SK-N-SH treated with all-trans-retinoic acid at 6 μM for 48 hours (cell line): Measurements from ENCODE around the gene EGFL8.

Experiments
- BACH2 ChIP-seq: fragments of 250-450 bp; sonication (Bioruptor Pico); IDR thresholded peaks from 2 replicates; pipeline ENCODE4 v1.9.0; 2021; ENCODE audit warnings: mild to moderate bottlenecking, borderline replicate concordance
- CSDC2 ChIP-seq: fragments of 250-450 bp; sonication (Bioruptor Pico); IDR thresholded peaks from 2 replicates; pipeline ENCODE4 v1.5.0; 2020; ENCODE audit warnings: mild to moderate bottlenecking, moderate library complexity
- ZNF8 ChIP-seq: fragments of 450-650 bp; formaldehyde crosslinking; IDR thresholded peaks from 2 replicates; pipeline ENCODE4 v1.5.0; 2020; ENCODE audit warnings: mild to moderate bottlenecking, moderate library complexity
- TF ChIP-seq, protein P1 (sequence below): fragments of 250-450 bp; sonication (Bioruptor Pico); IDR thresholded peaks from 2 replicates; pipeline ENCODE4 v1.5.0; 2020; ENCODE audit warnings: mild to moderate bottlenecking, moderate library complexity
- TF ChIP-seq, protein P2 (sequence below): fragments of 250-450 bp; sonication (Bioruptor Pico); IDR thresholded peaks from 2 replicates; pipeline ENCODE4 v1.8.0; 2020; ENCODE audit warnings: mild to moderate bottlenecking, moderate library complexity, borderline replicate concordance

DNA sequence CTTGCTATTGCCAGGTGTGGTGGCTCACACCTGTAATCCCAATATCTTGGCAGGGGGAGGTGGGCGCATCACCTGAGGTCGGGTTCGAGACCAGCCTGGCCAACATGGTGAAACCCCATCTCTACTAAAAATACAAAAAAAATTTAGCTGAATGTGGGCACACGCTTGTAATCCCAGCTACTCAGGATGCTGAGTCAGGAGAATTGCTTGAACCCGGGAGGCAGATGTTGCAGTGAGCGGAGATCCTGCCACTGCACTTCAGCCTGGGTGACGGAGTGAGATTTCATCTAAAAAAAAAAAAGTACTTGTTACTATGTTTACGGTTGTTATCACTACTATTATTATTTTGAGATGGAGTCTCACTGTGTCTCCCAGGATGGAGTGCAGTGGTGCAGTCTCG is 7.5 kb upstream of the EGFL8 start:
- no peak for TF ChIP-seq CSDC2 (CRISPR knock-in tag)
- TF ChIP-seq ZNF8 (CRISPR knock-in tag), result no peak
- TF ChIP-seq, protein P1, sequence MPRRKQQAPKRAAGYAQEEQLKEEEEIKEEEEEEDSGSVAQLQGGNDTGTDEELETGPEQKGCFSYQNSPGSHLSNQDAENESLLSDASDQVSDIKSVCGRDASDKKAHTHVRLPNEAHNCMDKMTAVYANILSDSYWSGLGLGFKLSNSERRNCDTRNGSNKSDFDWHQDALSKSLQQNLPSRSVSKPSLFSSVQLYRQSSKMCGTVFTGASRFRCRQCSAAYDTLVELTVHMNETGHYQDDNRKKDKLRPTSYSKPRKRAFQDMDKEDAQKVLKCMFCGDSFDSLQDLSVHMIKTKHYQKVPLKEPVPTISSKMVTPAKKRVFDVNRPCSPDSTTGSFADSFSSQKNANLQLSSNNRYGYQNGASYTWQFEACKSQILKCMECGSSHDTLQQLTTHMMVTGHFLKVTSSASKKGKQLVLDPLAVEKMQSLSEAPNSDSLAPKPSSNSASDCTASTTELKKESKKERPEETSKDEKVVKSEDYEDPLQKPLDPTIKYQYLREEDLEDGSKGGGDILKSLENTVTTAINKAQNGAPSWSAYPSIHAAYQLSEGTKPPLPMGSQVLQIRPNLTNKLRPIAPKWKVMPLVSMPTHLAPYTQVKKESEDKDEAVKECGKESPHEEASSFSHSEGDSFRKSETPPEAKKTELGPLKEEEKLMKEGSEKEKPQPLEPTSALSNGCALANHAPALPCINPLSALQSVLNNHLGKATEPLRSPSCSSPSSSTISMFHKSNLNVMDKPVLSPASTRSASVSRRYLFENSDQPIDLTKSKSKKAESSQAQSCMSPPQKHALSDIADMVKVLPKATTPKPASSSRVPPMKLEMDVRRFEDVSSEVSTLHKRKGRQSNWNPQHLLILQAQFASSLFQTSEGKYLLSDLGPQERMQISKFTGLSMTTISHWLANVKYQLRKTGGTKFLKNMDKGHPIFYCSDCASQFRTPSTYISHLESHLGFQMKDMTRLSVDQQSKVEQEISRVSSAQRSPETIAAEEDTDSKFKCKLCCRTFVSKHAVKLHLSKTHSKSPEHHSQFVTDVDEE (CRISPR knock-in tag), result no peak
- TF ChIP-seq, protein P2, sequence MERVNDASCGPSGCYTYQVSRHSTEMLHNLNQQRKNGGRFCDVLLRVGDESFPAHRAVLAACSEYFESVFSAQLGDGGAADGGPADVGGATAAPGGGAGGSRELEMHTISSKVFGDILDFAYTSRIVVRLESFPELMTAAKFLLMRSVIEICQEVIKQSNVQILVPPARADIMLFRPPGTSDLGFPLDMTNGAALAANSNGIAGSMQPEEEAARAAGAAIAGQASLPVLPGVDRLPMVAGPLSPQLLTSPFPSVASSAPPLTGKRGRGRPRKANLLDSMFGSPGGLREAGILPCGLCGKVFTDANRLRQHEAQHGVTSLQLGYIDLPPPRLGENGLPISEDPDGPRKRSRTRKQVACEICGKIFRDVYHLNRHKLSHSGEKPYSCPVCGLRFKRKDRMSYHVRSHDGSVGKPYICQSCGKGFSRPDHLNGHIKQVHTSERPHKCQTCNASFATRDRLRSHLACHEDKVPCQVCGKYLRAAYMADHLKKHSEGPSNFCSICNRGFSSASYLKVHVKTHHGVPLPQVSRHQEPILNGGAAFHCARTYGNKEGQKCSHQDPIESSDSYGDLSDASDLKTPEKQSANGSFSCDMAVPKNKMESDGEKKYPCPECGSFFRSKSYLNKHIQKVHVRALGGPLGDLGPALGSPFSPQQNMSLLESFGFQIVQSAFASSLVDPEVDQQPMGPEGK (CRISPR knock-in tag), result no peak
- no peak for TF ChIP-seq BACH2 (CRISPR knock-in tag)
